OCI-LY3 (cell line): ENCODE data around the gene PLA2G1B.
"Not testable (repeated sequence)": the region's sequence is repeated elsewhere in the genome, so short reads cannot be mapped to it uniquely, and the experiment has no call there.

Experiments
- H2AFZ ChIP-seq: fragments of 200-600, 300-600 bp; shearing (Covaris generic); 2 replicates; pipeline ENCODE4 v1.6.0; 2014; ENCODE audit warnings: antibody characterized with exemption, low read depth, low read length
- H3K27ac ChIP-seq: fragments of 200-600, 300-600 bp; sonication (generic); 2 replicates; pipeline ENCODE4 v1.5.1; 2014; ENCODE audit warnings: mild to moderate bottlenecking, low read length, moderate library complexity, mixed read lengths
- H3K27me3 ChIP-seq: fragments of 200-600, 300-600 bp; sonication (generic); 2 replicates; pipeline ENCODE4 v1.6.1; 2014; ENCODE audit warnings: low read depth, low read length, mixed read lengths
- H3K36me3 ChIP-seq: fragments of 200-600, 300-600 bp; sonication (generic); replicated peaks from 2 replicates; pipeline ENCODE3; 2014; ENCODE audit warnings: low read depth, low read length, mixed read lengths
- H3K4me1 ChIP-seq: fragments of 300-600, 200-600 bp; sonication (generic); 2 replicates; pipeline ENCODE4 v1.6.1; 2014; ENCODE audit warnings: low read length, mixed read lengths
- H3K4me2 ChIP-seq: fragments of 200-600, 300-600 bp; sonication (generic); 2 replicates; pipeline ENCODE4 v1.6.1; 2014; ENCODE audit warnings: low read length, mixed read lengths
- H3K4me3 ChIP-seq: fragments of 300-600, 200-600 bp; sonication (generic); 2 replicates; pipeline ENCODE4 v1.5.1; 2014; ENCODE audit warnings: antibody characterized with exemption, mild to moderate bottlenecking, low read length, moderate library complexity
- H3K79me2 ChIP-seq: fragments of 300-600, 200-600 bp; shearing (Covaris generic); 2 replicates; pipeline ENCODE4 v1.6.1; 2014; ENCODE audit warnings: mild to moderate bottlenecking, low read length, mixed read lengths
- H3K9ac ChIP-seq: fragments of 300-600, 200-600 bp; shearing (Covaris generic); 2 replicates; pipeline ENCODE4 v1.6.0; 2014; ENCODE audit warnings: mild to moderate bottlenecking, low read length, moderate library complexity
- H3K9me3 ChIP-seq: fragments of 200-600, 300-600 bp; shearing (Covaris generic); 2 replicates; pipeline ENCODE4 v1.6.1; 2014; ENCODE audit warnings: low read length, mixed read lengths; ENCODE audit not compliant: insufficient read depth
- H4K20me1 ChIP-seq: fragments of 200-600, 300-600 bp; sonication (generic); 2 replicates; pipeline ENCODE4 v1.6.1; 2016; ENCODE audit warnings: low read length, mixed read lengths; ENCODE audit not compliant: insufficient read depth
- CTCF ChIP-seq: fragments of 200-600, 300-600 bp; sonication (generic); IDR thresholded peaks from 2 replicates; pipeline ENCODE4 v1.5.1; 2014; ENCODE audit warnings: antibody characterized with exemption, low read length, low read depth
- EZH2phosphoT487 ChIP-seq: fragments of 200-600 bp; shearing (Covaris generic); IDR thresholded peaks from 2 replicates; pipeline ENCODE4 v1.6.1; 2018; ENCODE audit warnings: antibody characterized with exemption, mixed run types, low read depth

Gene PLA2G1B

DNA sequence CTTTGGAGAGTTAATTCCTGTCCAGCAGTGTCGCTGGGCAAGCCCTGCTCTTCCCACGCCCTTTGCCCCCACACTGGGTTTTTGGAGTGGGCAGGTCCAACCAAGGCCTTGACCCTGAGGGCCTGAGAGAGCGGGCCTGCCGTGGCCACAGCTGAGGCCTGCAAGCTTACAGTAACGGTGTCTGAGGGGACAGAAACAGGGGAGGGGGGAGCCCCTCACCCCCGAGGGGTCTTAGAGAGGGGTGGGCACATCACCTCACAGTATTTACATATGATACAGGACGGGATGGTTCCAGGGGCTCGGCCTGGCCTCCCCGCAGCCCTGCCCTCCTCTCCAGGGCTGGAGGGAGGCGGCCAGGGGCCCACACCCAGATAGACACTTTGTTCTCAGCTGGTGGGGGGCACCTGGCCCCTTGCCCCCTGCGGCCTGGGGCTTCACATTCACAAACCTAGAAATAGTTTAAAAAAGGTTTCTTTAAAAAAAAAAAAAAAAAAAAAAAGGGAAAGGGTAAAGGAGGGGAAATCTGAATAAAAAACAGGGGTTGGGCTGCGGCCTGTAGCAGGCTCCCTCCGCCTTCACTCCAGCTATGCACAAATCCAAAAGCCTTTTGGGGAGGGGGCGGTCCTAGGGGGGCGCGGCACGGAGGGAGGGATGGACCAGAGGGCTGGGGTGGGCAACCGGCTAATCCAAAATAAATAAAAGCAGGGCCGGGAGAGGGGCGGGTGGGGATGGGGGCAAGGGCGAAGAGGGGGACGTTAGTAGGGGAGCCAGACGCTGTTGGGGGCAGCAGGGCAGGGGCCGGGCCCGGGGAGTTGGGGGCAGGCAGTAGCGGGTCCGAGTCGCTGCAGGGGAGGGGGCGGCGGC is 14.8 kb upstream of the PLA2G1B start:
- Histone ChIP-seq H3K27me3 (no peaks in the 10 kb centered on the region), H3K79me2 (no peaks in the 10 kb centered on the region), H3K4me1 (no peaks in the 10 kb centered on the region), H4K20me1 (no peaks in the 10 kb centered on the region), H3K36me3 (no peaks in the 10 kb centered on the region), H3K4me3 (no peak overlapping the region), H2AFZ (no peak overlapping the region), H3K9me3 (0 out of 2 replicates have a peak, but pooled peaks cover 1% of the 10 kb centered on the region), H3K4me2 (no peak overlapping the region), H3K9ac (no peak overlapping the region), H3K27ac (no peak overlapping the region)
- TF ChIP-seq EZH2phosphoT487 = no peak
- no peak for TF ChIP-seq CTCF

DNA sequence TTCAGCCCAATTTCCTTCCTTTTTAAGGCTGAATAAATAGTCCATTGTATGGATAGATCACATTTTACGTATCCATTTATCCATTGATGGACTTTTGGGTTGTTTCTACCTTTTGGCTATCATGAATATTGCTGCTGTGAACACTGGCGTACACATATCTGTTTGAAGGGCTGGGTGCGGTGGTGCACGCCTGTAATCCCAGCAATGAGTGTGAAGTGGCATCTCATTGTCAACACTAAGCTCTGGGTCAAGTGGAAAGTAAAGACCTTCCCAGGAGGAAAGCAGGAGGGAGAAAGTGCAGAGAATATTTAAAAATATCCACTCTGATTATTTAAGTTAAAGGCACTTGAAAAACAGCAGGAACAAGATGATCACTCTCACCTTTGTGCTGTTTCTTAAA is 11.7 kb upstream of the PLA2G1B start:
- no peaks in the 10 kb centered on the region for H3K27me3 ChIP-seq
- H3K79me2 ChIP-seq = no peaks in the 10 kb centered on the region

DNA sequence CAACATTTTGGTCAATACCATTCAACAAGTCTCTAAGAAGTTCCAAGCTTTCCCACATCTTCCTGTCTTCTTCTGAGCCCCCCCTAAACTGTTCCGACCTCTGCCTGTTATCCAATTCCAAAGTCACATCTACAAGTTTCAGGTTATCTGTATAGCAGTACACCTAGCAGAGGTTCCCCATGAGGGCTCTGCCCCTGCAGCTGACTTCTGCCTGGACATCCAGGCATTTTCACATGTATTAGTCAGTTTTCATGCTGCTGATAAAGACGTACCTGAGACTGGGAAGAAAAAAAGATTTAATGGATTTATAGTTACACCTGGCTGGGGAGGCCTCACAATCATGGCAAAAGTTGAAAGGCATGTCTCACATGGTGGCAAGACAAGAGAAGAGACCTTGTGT is 10.2 kb upstream of the PLA2G1B start:
- H3K79me2 ChIP-seq = no peaks in the 10 kb centered on the region
- no peaks in the 10 kb centered on the region for H3K4me1 ChIP-seq
- no peaks in the 10 kb centered on the region for H3K27me3 ChIP-seq
- no peaks in the 10 kb centered on the region for H4K20me1 ChIP-seq
- H3K9me3 ChIP-seq = peaks cover 7% of the 10 kb centered on the region
- no peak overlapping the region for H3K4me3 ChIP-seq
- H3K4me2 ChIP-seq = no peak overlapping the region
- no peak overlapping the region for H2AFZ ChIP-seq
- H3K27ac ChIP-seq = no peak overlapping the region
- no peak overlapping the region for H3K9ac ChIP-seq
- TF ChIP-seq EZH2phosphoT487 (no peak), CTCF (no peak)
- H3K36me3 ChIP-seq = no peaks in the 10 kb centered on the region

More for the DNA sequence above, 11.7 kb upstream of the PLA2G1B start:
- H3K4me3 ChIP-seq = no peak overlapping the region
- H3K4me1 ChIP-seq = no peaks in the 10 kb centered on the region
- no peak overlapping the region for H2AFZ ChIP-seq
- H3K9me3 ChIP-seq = peaks cover 7% of the 10 kb centered on the region
- no peak for TF ChIP-seq EZH2phosphoT487
- TF ChIP-seq CTCF = no peak
- no peaks in the 10 kb centered on the region for H4K20me1 ChIP-seq
- no peak overlapping the region for H3K27ac ChIP-seq
- no peak overlapping the region for H3K4me2 ChIP-seq
- no peak overlapping the region for H3K9ac ChIP-seq
- H3K36me3 ChIP-seq = no peaks in the 10 kb centered on the region

GRCh38 chr12:120336392-120336791 is 8.8 kb upstream of the PLA2G1B start:
- H2AFZ ChIP-seq, H4K20me1 ChIP-seq, H3K4me2 ChIP-seq, H3K4me3 ChIP-seq, H3K9ac ChIP-seq, H3K4me1 ChIP-seq, H3K36me3 ChIP-seq, H3K9me3 ChIP-seq, H3K79me2 ChIP-seq, H3K27me3 ChIP-seq, H3K27ac ChIP-seq: not testable (repeated sequence)
